DND-41 (cell line): ENCODE results near the gene MT1H.

Experiments
- CTCF ChIP-seq: IDR thresholded peaks from 2 replicates; pipeline ENCODE4 v1.5.1; 2012; ENCODE audit warnings: borderline replicate concordance, low read length, moderate library complexity, mild to moderate bottlenecking; ENCODE audit not compliant: poor library complexity, severe bottlenecking; ENCODE audit errors: extremely low read depth
- EZH2 ChIP-seq: IDR thresholded peaks from 3 replicates; pipeline ENCODE4 v1.6.1; 2012; ENCODE audit warnings: borderline replicate concordance, low read depth, mild to moderate bottlenecking, moderate library complexity, low read length, inconsistent platforms; ENCODE audit not compliant: severe bottlenecking

- TF ChIP-seq CTCF (no peak), EZH2 (no peak)
Measured at GRCh38 chr16:56679818-56680217, 10.2 kb downstream of the MT1H start.
